GM12878 (cell line): ENCODE results near the gene DPP3. TPM values are rescaled to one million over a fixed set of nuclear protein-coding genes. Genes with fewer than 3 reads are reported as not detected.
A peak's percentile ranks its signal among the peaks of the same experiment; 100 is the strongest.

Source experiments
- ATAC-seq: fragments of 200-7000 bp; cut with Tn5 transposase; 3 replicates; pipeline ENCODE4 v1.9.1; 2020; ENCODE audit warnings: mild to moderate bottlenecking, moderate library complexity
- BruUV-seq: library from RNA; stranded (reverse); fragments of 400-500 nt; replicated peaks from 2 replicates; lab custom pipeline; 2021; lab: Mats Ljungman, UMichigan
- CTCF ChIA-PET: fragments of 300-600 bp; sonication (Branson Sonifier 250); formaldehyde crosslinking; extraction: SDS; loops from one replicate; lab custom pipeline; 2021; ENCODE audit warnings: inconsistent platforms; lab: Yijun Ruan, JAX
- POLR2A ChIA-PET: fragments of 350-600 bp; formaldehyde crosslinking; extraction: SDS; loops from one replicate; lab custom pipeline; 2021; ENCODE audit warnings: inconsistent platforms; lab: Charles Lee
- RAD21 ChIA-PET: fragments of 300-600 bp; sonication (Branson Sonifier 250); formaldehyde crosslinking; loops from one replicate; lab custom pipeline; 2023; ENCODE audit warnings: antibody characterized with exemption; ENCODE audit not compliant: unreplicated experiment; lab: Charles Lee
- SMC1A ChIA-PET: fragments of 300-600 bp; sonication (Branson Sonifier 250); formaldehyde crosslinking; loops from one replicate; lab custom pipeline; 2023; ENCODE audit not compliant: unreplicated experiment, uncharacterized antibody; lab: Charles Lee
- DNase-seq: peaks from one replicate; pipeline ENCODE4 v3.0.0-alpha.2; 2011; ENCODE audit warnings: low read depth, low spot score
- FAIRE-seq: peaks from 3 replicates; lab custom pipeline; 2011; peaks lifted over from hg19 to GRCh38; lab: Jason Lieb, UNC
- H2AFZ ChIP-seq: 2 replicates; pipeline ENCODE4 v1.6.0; 2011; ENCODE audit warnings: low read depth, low read length, control low read depth; ENCODE audit not compliant: control insufficient read depth
- H3K27ac ChIP-seq: 2 replicates; pipeline ENCODE4 v1.5.1; 2011; ENCODE audit warnings: control low read depth; ENCODE audit not compliant: control insufficient read depth, insufficient read depth
- H3K27me3 ChIP-seq, 2 experiments: replicated peaks in 1 of 2; 2 replicates each; pipeline versions ENCODE4 v1.6.0 to v1.6.1; 2011; ENCODE audit warnings: low read length in 1 of 2; ENCODE audit not compliant: control insufficient read depth in 2 of 2, insufficient read depth in 2 of 2
- H3K36me3 ChIP-seq, 2 experiments: 2 replicates each; pipeline ENCODE4 v1.5.1; 2011; ENCODE audit warnings: low read length in 1 of 2; ENCODE audit not compliant: control insufficient read depth in 2 of 2, insufficient read depth in 2 of 2
- H3K4me1 ChIP-seq: 2 replicates; pipeline ENCODE4 v1.6.1; 2011; ENCODE audit warnings: mild to moderate bottlenecking, low read length, moderate library complexity, mixed read lengths; ENCODE audit not compliant: control insufficient read depth, insufficient read depth
- H3K4me2 ChIP-seq: 2 replicates; pipeline ENCODE4 v1.6.0; 2011; ENCODE audit warnings: control low read depth; ENCODE audit not compliant: control insufficient read depth, insufficient read depth
- H3K4me3 ChIP-seq: fragments of 200-600 bp; sonication (generic); 2 replicates; pipeline ENCODE4 v1.5.1; 2016
- H3K79me2 ChIP-seq: 2 replicates; pipeline ENCODE4 v1.6.0; 2011; ENCODE audit warnings: low read length; ENCODE audit not compliant: control insufficient read depth, insufficient read depth
- H3K9ac ChIP-seq: 2 replicates; pipeline ENCODE4 v1.8.0; 2011; ENCODE audit warnings: low read length, control low read depth, mixed read lengths; ENCODE audit not compliant: control insufficient read depth, insufficient read depth
- H3K9me3 ChIP-seq: replicated peaks from 3 replicates; pipeline ENCODE4 v1.5.1; 2011; ENCODE audit warnings: mild to moderate bottlenecking, low read length; ENCODE audit not compliant: control insufficient read depth, insufficient read depth
- H4K20me1 ChIP-seq: 2 replicates; pipeline ENCODE4 v1.6.0; 2011; ENCODE audit not compliant: control insufficient read depth, insufficient read depth
- BRCA1 ChIP-seq: IDR thresholded peaks from 2 replicates; pipeline ENCODE4 v1.6.1; 2011; ENCODE audit warnings: low read depth, low read length, improper control_type of control experiment
- CBFB ChIP-seq: IDR thresholded peaks from 2 replicates; pipeline ENCODE4 v1.6.1; 2016; ENCODE audit warnings: antibody characterized with exemption, low read depth
- EGR1 ChIP-seq, 2 experiments: IDR thresholded peaks; 1 replicate in 1 of 2; 2 replicates in 1 of 2; pipeline ENCODE4 v1.6.1; 2011 to 2012; ENCODE audit warnings: low read depth in 2 of 2, low read length in 2 of 2, borderline replicate concordance in 1 of 2, mild to moderate bottlenecking in 1 of 2, moderate library complexity in 1 of 2
- GABPA ChIP-seq: IDR thresholded peaks from 2 replicates; pipeline ENCODE4 v1.6.1; 2014; ENCODE audit warnings: antibody characterized with exemption, low read depth, mild to moderate bottlenecking, inconsistent platforms
- GATAD2B ChIP-seq: fragments of 450-650 bp; conservative IDR thresholded peaks from 2 replicates; pipeline ENCODE4 v1.6.1; 2017; ENCODE audit warnings: low read depth, mild to moderate bottlenecking, moderate library complexity
- HCFC1 ChIP-seq: fragments of 150-350 bp; IDR thresholded peaks from 2 replicates; pipeline ENCODE4 v1.6.1; 2014; ENCODE audit warnings: low read length
- KLF5 ChIP-seq: fragments of 450-650 bp; IDR thresholded peaks from 2 replicates; pipeline ENCODE4 v1.6.1; 2014; ENCODE audit warnings: mild to moderate bottlenecking; ENCODE audit not compliant: partially characterized antibody
- MXI1 ChIP-seq: fragments of 150-350 bp; IDR thresholded peaks from 2 replicates; pipeline ENCODE4 v1.6.1; 2011; ENCODE audit warnings: low read depth, mild to moderate bottlenecking, inconsistent platforms, low read length, improper control_type of control experiment
- NR2F1 ChIP-seq: fragments of 450-650 bp; conservative IDR thresholded peaks from 2 replicates; pipeline ENCODE4 v1.6.1; 2017; ENCODE audit warnings: mild to moderate bottlenecking
- PAX8 ChIP-seq: fragments of 450-650 bp; IDR thresholded peaks from 2 replicates; pipeline ENCODE4 v1.6.1; 2017; ENCODE audit warnings: mild to moderate bottlenecking, moderate library complexity
- POU2F2 ChIP-seq: IDR thresholded peaks from 3 replicates; pipeline ENCODE4 v1.6.1; 2011; ENCODE audit warnings: low read depth, mild to moderate bottlenecking, low read length, borderline replicate concordance
- RAD21 ChIP-seq: IDR thresholded peaks from 2 replicates; pipeline ENCODE4 v1.6.1; 2011; ENCODE audit warnings: mild to moderate bottlenecking, low read depth, low read length, moderate library complexity; ENCODE audit not compliant: insufficient read depth
- RBBP5 ChIP-seq: fragments of 200-600 bp; sonication (generic); conservative IDR thresholded peaks from 2 replicates; pipeline ENCODE4 v1.6.1; 2016
- SMAD1 ChIP-seq: fragments of 450-650 bp; IDR thresholded peaks from 2 replicates; pipeline ENCODE4 v1.6.1; 2018; ENCODE audit warnings: mild to moderate bottlenecking, low read depth; ENCODE audit not compliant: partially characterized antibody
- SMC3 ChIP-seq: IDR thresholded peaks from 2 replicates; pipeline ENCODE4 v1.6.1; 2011; ENCODE audit warnings: low read length, improper control_type of control experiment, borderline replicate concordance
- SPI1 ChIP-seq: IDR thresholded peaks from 2 replicates; pipeline ENCODE4 v1.6.1; 2011; ENCODE audit warnings: low read depth, mild to moderate bottlenecking, low read length, moderate library complexity, borderline replicate concordance; ENCODE audit not compliant: insufficient read depth
- STAT3 ChIP-seq: IDR thresholded peaks from 2 replicates; pipeline ENCODE4 v1.6.1; 2011; ENCODE audit warnings: low read depth, low read length, improper control_type of control experiment
- SUZ12 ChIP-seq: fragments of 200-600 bp; sonication (generic); IDR thresholded peaks from one replicate; pipeline ENCODE4 v1.6.1; 2018; ENCODE audit warnings: antibody characterized with exemption, mild to moderate bottlenecking; ENCODE audit not compliant: unreplicated experiment
- WGBS: methylation state at CpG from one replicate; pipeline ENCODE4 v1.1.6; 2016; ENCODE audit warnings: low lambda C conversion rate; ENCODE audit not compliant: insufficient replicate concordance, insufficient coverage; ENCODE audit errors: missing lambda C conversion rate; 5-methylcytosine and 5-hydroxymethylcytosine counted together
- in situ Hi-C: fragments of 300-500 bp; cut with MboI; formaldehyde crosslinking; loops from 9 replicates; pipeline ENCODE4 v1.14.3; 2018; ENCODE audit warnings: mixed read lengths
- intact Hi-C: fragments of 100-400 bp; cut with micrococcal nuclease; formaldehyde crosslinking; loops from one replicate; pipeline ENCODE4 v1.14.2; 2022; ENCODE audit not compliant: unreplicated experiment
- polyA plus RNA-seq, 11 experiments: library from polyadenylated mRNA; depleted of rRNA in 4 of 11; unstranded in 6 of 11; stranded (reverse) in 5 of 11; fragments of >200 nt; fragmentation: Nextera tagmentation in 4 of 11; fragmentation: Illumina TruSeq in 1 of 11; extraction: Ambion mirVana in 4 of 11; extraction: Trizol in 1 of 11; gene quantifications; 1 replicate in 1 of 11; 2 replicates in 10 of 11; pipeline versions ENCODE4 v1.2.1 to v1.2.3, GENCODE V29; 2011 to 2016; ENCODE audit warnings: inconsistent platforms in 2 of 11, missing spikeins in 2 of 11, low read depth in 1 of 11
- total RNA-seq, 4 experiments: library from RNA; depleted of rRNA in 3 of 4; stranded (reverse); fragments of >200 nt in 3 of 4; fragmentation: Illumina TruSeq in 1 of 4; extraction: Trizol in 1 of 4; gene quantifications; 2 replicates each; pipeline versions ENCODE4 v1.2.1 to v1.2.3, GENCODE V29; 2013 to 2021
- TF ChIP-seq, protein P1 (sequence below): fragments of 150-350 bp; IDR thresholded peaks from 2 replicates; pipeline ENCODE4 v1.6.1; 2014; ENCODE audit warnings: mild to moderate bottlenecking, low read depth, low read length

Gene DPP3
- total and polyA plus RNA-seq, 10 of the 15 experiments (the other 5 are each of a cell fraction or from before 2014, with no cell fraction given), result 6.0 to 117 (median 78.1) TPM

DNA sequence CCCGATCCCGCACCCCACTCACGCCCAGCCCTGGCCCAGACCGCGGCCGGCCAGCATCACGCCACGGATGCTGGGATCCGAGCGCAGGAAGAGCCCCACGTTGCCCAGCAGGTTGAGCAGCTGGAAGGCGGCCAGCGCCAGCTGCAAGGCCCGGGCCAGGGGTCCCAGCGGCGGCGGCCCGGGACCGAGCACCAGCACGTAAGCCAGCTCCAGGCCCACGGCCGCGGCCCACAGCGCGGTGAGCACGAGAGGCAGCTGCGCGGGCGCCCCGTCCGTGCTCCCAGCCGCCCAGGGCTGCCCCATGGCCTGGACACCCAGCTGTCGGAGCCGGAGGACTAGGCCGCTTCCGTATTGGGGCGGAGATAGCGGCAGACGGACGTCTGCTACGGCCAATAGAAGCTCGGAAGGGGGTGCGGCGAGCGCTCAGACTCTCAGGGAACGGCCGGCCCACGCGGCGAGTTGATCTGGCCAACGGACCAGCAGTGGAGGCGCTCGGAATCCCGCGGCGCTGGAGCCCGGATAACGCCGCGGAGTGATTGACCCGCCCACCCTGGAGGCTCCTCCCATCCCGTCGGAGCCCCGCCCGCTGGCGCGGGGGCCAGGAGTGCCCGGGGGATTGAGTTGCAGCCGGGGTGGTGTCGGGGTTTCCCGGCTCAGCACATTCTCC is 65.6 kb downstream of the DPP3 start, which contains the start of gene ZDHHC24 (continued):
- TF ChIP-seq, protein P1, sequence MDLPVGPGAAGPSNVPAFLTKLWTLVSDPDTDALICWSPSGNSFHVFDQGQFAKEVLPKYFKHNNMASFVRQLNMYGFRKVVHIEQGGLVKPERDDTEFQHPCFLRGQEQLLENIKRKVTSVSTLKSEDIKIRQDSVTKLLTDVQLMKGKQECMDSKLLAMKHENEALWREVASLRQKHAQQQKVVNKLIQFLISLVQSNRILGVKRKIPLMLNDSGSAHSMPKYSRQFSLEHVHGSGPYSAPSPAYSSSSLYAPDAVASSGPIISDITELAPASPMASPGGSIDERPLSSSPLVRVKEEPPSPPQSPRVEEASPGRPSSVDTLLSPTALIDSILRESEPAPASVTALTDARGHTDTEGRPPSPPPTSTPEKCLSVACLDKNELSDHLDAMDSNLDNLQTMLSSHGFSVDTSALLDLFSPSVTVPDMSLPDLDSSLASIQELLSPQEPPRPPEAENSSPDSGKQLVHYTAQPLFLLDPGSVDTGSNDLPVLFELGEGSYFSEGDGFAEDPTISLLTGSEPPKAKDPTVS, result no peak
- TF ChIP-seq GATAD2B (peak; percentile 98), KLF5 (peak; percentile 42), EGR1 (IDR thresholded peaks at IDR 0.05; ENCODE audit: borderline replicate concordance in 1 of 2, low read depth in 2 of 2, low read length in 2 of 2) (peak in 1 of 2 experiments; percentile 45; a peak in 1 of 3 replicates)

DNA sequence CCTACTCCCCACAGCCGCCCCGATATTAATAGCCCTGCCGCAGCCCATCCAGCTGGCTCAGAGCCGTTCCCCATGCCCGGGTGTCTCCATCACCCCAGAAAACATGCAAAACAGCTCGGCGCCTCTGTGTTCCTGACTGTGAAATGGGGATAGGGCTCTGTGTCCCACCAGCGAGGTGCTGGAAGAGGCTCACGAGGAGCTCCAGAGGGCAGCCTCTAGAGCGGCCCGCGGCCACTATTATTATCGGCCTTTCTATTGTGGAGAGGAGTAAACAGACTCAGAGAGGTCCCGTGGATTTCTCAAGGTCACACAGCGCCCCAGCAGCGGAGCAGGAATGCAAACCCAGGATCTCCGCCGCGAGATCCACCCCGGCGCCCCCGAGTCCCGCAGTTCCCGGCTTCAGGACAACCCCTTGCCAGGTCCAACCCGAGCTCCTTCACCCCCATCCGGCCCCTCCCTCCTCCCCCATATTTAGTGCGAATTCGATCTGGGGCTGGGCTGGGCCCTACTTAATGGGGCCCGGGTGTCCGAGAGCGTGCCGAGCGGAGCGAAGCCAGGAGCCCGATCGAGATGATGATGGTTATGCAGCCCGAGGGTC is 66.2 kb downstream of the DPP3 start, which contains the start of gene ACTN3:
ACTN3 (plus strand) TSS at position 536 of the 598 bp plus-strand sequence; CDS start at position 571, 35 bp downstream.
- no peak for DNase-seq
- Histone ChIP-seq H4K20me1 (no peaks in the 10 kb centered on the region), H3K4me2 (peak within 1 kb of the TSS; percentile 97), H3K9me3 (no peaks in the 10 kb centered on the region), H3K79me2 (peaks cover 2% of the 10 kb centered on the region), H2AFZ (peak within 1 kb of the TSS; percentile 89), H3K36me3 (peaks cover 0 to 2% of the 10 kb centered on the region in 2 experiments; a peak in 1 of 4 replicates), H3K9ac (peak within 1 kb of the TSS; percentile 79), H3K4me3 (peak within 1 kb of the TSS; percentile 86), H3K4me1 (peaks cover 10% of the 10 kb centered on the region), H3K27ac (peak within 1 kb of the TSS; percentile 72), H3K27me3 (no peaks in the 10 kb centered on the region)
- ChIA-PET POLR2A (interaction anchor here (0.9 to 4.0 kb wide), 9 partner anchors 14 to 131 kb away, joined by 3 to 26 read pairs (median 6); partner anchors contain the start of genes CCDC87, CCS, DPP3 and PELI3), SMC1A (interaction anchor here (0.5 to 5.6 kb wide), 6 partner anchors 9 to 132 kb away, joined by 3 to 37 read pairs (median 4); partner anchors contain the start of gene RBM4B), CTCF (interaction anchor here (0.6 to 4.3 kb wide), 8 partner anchors 16 to 995 kb away, joined by 3 to 32 read pairs (median 3); partner anchors contain the start of genes CCDC87, CCS, RBM14 and RBM4), RAD21 (interaction anchor here (1.0 to 2.9 kb wide), 6 partner anchors 31 to 132 kb away, joined by 4 to 37 read pairs (median 6); partner anchors contain the start of genes MRPL11, PELI3, RBM4 and RBM4B)
- WGBS, result 5% methylated on average over 37 of the region's 37 CpGs
- FAIRE-seq, result no peak
- intact Hi-C loops, result loop anchor here (1.0 kb wide), 1 partner anchor 132 kb away; no protein-coding TSS in a partner anchor
- no TSS peak for BruUV-seq
- in situ Hi-C loops, result no loop called here
- peak; percentile 5 for ATAC-seq
- no peak for TF ChIP-seq SPI1
- TF ChIP-seq HCFC1, result no peak
- TF ChIP-seq SMC3, result no peak
- TF ChIP-seq SMAD1, result no peak
- no peak for TF ChIP-seq RBBP5
- no peak for TF ChIP-seq PAX8
- TF ChIP-seq SUZ12, result no peak
- TF ChIP-seq NR2F1, result no peak
- TF ChIP-seq RAD21, result no peak
- TF ChIP-seq STAT3, result no peak
- TF ChIP-seq BRCA1, result no peak
- TF ChIP-seq MXI1, result no peak
- 0 out of 2 replicates have a peak, but pooled peaks have one; percentile 25 for TF ChIP-seq CBFB
- peak; percentile 17; the same call in 1 of the 3 replicates for TF ChIP-seq POU2F2
- no peak for TF ChIP-seq GABPA
